PFSK-1 (cell line): Measurements from ENCODE around the gene ACSL6.

Experiments used
- FOXP2 ChIP-seq: optimal IDR thresholded peaks from 2 replicates; pipeline ENCODE3; 2011; ENCODE audit warnings: borderline replicate concordance, control low read depth, inconsistent platforms; ENCODE audit not compliant: insufficient read depth; ENCODE audit errors: extremely low read length, extremely low read depth
- POLR2AphosphoS5 ChIP-seq: IDR thresholded peaks from 2 replicates; pipeline ENCODE4 v1.6.1; 2012; ENCODE audit warnings: low read depth, mild to moderate bottlenecking, control low read depth, low read length, moderate library complexity
- REST ChIP-seq, 2 experiments: IDR thresholded peaks; 2 replicates each; pipeline versions ENCODE4 v1.6.1 to v1.8.0; 2011 to 2012; ENCODE audit warnings: low read depth in 2 of 2, low read length in 2 of 2, control low read depth in 1 of 2, inconsistent platforms in 1 of 2, mild to moderate bottlenecking in 1 of 2, moderate library complexity in 1 of 2; ENCODE audit not compliant: insufficient read depth in 1 of 2
- SIN3A ChIP-seq: IDR thresholded peaks from 2 replicates; pipeline ENCODE4 v1.6.1; 2012; ENCODE audit warnings: mild to moderate bottlenecking, low read length, moderate library complexity, borderline replicate concordance; ENCODE audit not compliant: insufficient read depth
- TAF1 ChIP-seq: IDR thresholded peaks from 2 replicates; pipeline ENCODE4 v1.6.1; 2012; ENCODE audit warnings: low read length, control low read depth, borderline replicate concordance; ENCODE audit not compliant: insufficient read depth

GRCh38 chr5:132026516-132027008, 15.1 kb upstream of the ACSL6 start:
- no peak for TF ChIP-seq REST (IDR thresholded peaks at IDR 0.05; ENCODE audit: insufficient read depth in 1 of 2, low read depth in 2 of 2, low read length in 2 of 2)
- no peak for TF ChIP-seq TAF1
- no peak for TF ChIP-seq POLR2AphosphoS5
- TF ChIP-seq SIN3A = no peak
- TF ChIP-seq FOXP2 = no peak
